GM12878 (cell line): ENCODE results near the gene ARL16. TPM values are rescaled to one million over a fixed set of nuclear protein-coding genes. Genes with fewer than 3 reads are reported as not detected.

ENCODE experiments used
- CEBPB ChIP-seq, 2 experiments: fragments of 150-350 bp in 1 of 2; IDR thresholded peaks; 2 replicates each; pipeline ENCODE4 v1.6.1; 2012 to 2014; ENCODE audit warnings: low read depth in 2 of 2, low read length in 2 of 2, borderline replicate concordance in 1 of 2, inconsistent platforms in 1 of 2
- CHD4 ChIP-seq: fragments of 200-600 bp; sonication (generic); IDR thresholded peaks from 2 replicates; pipeline ENCODE4 v1.6.1; 2016; ENCODE audit warnings: mild to moderate bottlenecking
- EGR1 ChIP-seq, 2 experiments: IDR thresholded peaks; 1 replicate in 1 of 2; 2 replicates in 1 of 2; pipeline ENCODE4 v1.6.1; 2011 to 2012; ENCODE audit warnings: low read depth in 2 of 2, low read length in 2 of 2, borderline replicate concordance in 1 of 2, mild to moderate bottlenecking in 1 of 2, moderate library complexity in 1 of 2
- POLR2AphosphoS5 ChIP-seq: IDR thresholded peaks from 2 replicates; pipeline ENCODE4 v1.6.1; 2011; ENCODE audit warnings: mild to moderate bottlenecking, low read length, inconsistent platforms
- TBL1XR1 ChIP-seq: IDR thresholded peaks from 2 replicates; pipeline ENCODE4 v1.6.1; 2012; ENCODE audit warnings: low read depth, low read length, improper control_type of control experiment
- polyA plus RNA-seq, 11 experiments: library from polyadenylated mRNA; depleted of rRNA in 4 of 11; unstranded in 6 of 11; stranded (reverse) in 5 of 11; fragments of >200 nt; fragmentation: Nextera tagmentation in 4 of 11; fragmentation: Illumina TruSeq in 1 of 11; extraction: Ambion mirVana in 4 of 11; extraction: Trizol in 1 of 11; gene quantifications; 1 replicate in 1 of 11; 2 replicates in 10 of 11; pipeline versions ENCODE4 v1.2.1 to v1.2.3, GENCODE V29; 2011 to 2016; ENCODE audit warnings: inconsistent platforms in 2 of 11, missing spikeins in 2 of 11, low read depth in 1 of 11
- total RNA-seq, 4 experiments: library from RNA; depleted of rRNA in 3 of 4; stranded (reverse); fragments of >200 nt in 3 of 4; fragmentation: Illumina TruSeq in 1 of 4; extraction: Trizol in 1 of 4; gene quantifications; 2 replicates each; pipeline versions ENCODE4 v1.2.1 to v1.2.3, GENCODE V29; 2013 to 2021
- TF ChIP-seq, protein P1 (sequence below): fragments of 450-650 bp; IDR thresholded peaks from 2 replicates; pipeline ENCODE4 v1.6.1; 2016; ENCODE audit warnings: mild to moderate bottlenecking, moderate library complexity, borderline replicate concordance
- TF ChIP-seq, protein P2 (sequence below): IDR thresholded peaks from 2 replicates; pipeline ENCODE4 v1.6.1; 2012; ENCODE audit warnings: low read depth, low read length, improper control_type of control experiment

Gene ARL16
- total and polyA plus RNA-seq, 10 of the 15 experiments (the other 5 are each of a cell fraction or from before 2014, with no cell fraction given) = 4.7 to 47.6 (median 30.9) TPM

GRCh38 chr17:81706232-81706611 lies 22.6 kb upstream of the ARL16 start (continued):
- TF ChIP-seq, protein P1, sequence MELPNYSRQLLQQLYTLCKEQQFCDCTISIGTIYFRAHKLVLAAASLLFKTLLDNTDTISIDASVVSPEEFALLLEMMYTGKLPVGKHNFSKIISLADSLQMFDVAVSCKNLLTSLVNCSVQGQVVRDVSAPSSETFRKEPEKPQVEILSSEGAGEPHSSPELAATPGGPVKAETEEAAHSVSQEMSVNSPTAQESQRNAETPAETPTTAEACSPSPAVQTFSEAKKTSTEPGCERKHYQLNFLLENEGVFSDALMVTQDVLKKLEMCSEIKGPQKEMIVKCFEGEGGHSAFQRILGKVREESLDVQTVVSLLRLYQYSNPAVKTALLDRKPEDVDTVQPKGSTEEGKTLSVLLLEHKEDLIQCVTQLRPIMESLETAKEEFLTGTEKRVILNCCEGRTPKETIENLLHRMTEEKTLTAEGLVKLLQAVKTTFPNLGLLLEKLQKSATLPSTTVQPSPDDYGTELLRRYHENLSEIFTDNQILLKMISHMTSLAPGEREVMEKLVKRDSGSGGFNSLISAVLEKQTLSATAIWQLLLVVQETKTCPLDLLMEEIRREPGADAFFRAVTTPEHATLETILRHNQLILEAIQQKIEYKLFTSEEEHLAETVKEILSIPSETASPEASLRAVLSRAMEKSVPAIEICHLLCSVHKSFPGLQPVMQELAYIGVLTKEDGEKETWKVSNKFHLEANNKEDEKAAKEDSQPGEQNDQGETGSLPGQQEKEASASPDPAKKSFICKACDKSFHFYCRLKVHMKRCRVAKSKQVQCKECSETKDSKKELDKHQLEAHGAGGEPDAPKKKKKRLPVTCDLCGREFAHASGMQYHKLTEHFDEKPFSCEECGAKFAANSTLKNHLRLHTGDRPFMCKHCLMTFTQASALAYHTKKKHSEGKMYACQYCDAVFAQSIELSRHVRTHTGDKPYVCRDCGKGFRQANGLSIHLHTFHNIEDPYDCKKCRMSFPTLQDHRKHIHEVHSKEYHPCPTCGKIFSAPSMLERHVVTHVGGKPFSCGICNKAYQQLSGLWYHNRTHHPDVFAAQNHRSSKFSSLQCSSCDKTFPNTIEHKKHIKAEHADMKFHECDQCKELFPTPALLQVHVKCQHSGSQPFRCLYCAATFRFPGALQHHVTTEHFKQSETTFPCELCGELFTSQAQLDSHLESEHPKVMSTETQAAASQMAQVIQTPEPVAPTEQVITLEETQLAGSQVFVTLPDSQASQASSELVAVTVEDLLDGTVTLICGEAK = no peak
- no peak for TF ChIP-seq CHD4
- no peak for TF ChIP-seq TBL1XR1
- TF ChIP-seq, protein P2, sequence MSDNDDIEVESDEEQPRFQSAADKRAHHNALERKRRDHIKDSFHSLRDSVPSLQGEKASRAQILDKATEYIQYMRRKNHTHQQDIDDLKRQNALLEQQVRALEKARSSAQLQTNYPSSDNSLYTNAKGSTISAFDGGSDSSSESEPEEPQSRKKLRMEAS = no peak
- TF ChIP-seq POLR2AphosphoS5 = no peak
- no peak for TF ChIP-seq CEBPB (IDR thresholded peaks at IDR 0.05; ENCODE audit: borderline replicate concordance in 1 of 2, low read depth in 2 of 2, low read length in 2 of 2)
- TF ChIP-seq EGR1 (IDR thresholded peaks at IDR 0.05; ENCODE audit: borderline replicate concordance in 1 of 2, low read depth in 2 of 2, low read length in 2 of 2) = no peak
